GM21723 (cell line): ENCODE results near the gene EIF1.
"Not testable (repeated sequence)": the region's sequence is repeated elsewhere in the genome, so short reads cannot be mapped to it uniquely, and the experiment has no call there.

Source experiments
- ATAC-seq: cut with Tn5 transposase; IDR thresholded peaks from one replicate; pipeline ENCODE4 v1.9.1; 2021; ENCODE audit warnings: mild to moderate bottlenecking, moderate library complexity; ENCODE audit not compliant: unreplicated experiment

The EIF1 gene

GRCh38 chr17:41655611-41656111 lies 33.0 kb upstream of the EIF1 start:
- ATAC-seq: no peak

- no peak for ATAC-seq
These were observed 32.2 kb upstream of the EIF1 start for GRCh38 chr17:41656249-41657023.

GRCh38 chr17:41657176-41657754 lies 31.4 kb upstream of the EIF1 start:
- no peak for ATAC-seq

GRCh38 chr17:41657936-41658335 lies 30.7 kb upstream of the EIF1 start:
- no peak for ATAC-seq

- no peak for ATAC-seq
These were observed 29.8 kb upstream of the EIF1 start for GRCh38 chr17:41658846-41659245.

GRCh38 chr17:41659427-41660212 lies 29.1 kb upstream of the EIF1 start:
- ATAC-seq: no peak

- ATAC-seq: no peak
These were observed 28.4 kb upstream of the EIF1 start for GRCh38 chr17:41660221-41660711.

GRCh38 chr17:41663451-41664171 lies 25.1 kb upstream of the EIF1 start:
- ATAC-seq: no peak

GRCh38 chr17:41664172-41664457 lies 24.6 kb upstream of the EIF1 start:
- ATAC-seq: no peak

GRCh38 chr17:41664587-41665565 lies 23.8 kb upstream of the EIF1 start:
- ATAC-seq: no peak

GRCh38 chr17:41665566-41666236 lies 23.0 kb upstream of the EIF1 start:
- ATAC-seq: peak; percentile 64

- peak; percentile 40 for ATAC-seq
These were observed 22.4 kb upstream of the EIF1 start for GRCh38 chr17:41666237-41666641.

- no peak for ATAC-seq
These were observed 21.9 kb upstream of the EIF1 start for GRCh38 chr17:41666708-41667279.

GRCh38 chr17:41667280-41668041 lies 21.2 kb upstream of the EIF1 start:
- no peak for ATAC-seq

- ATAC-seq: no peak
These were observed 16.5 kb upstream of the EIF1 start for GRCh38 chr17:41672153-41672552.

- not testable (repeated sequence) for ATAC-seq
These were observed 13.3 kb upstream of the EIF1 start for GRCh38 chr17:41675157-41676057.

- ATAC-seq: no peak
These were observed 12.6 kb upstream of the EIF1 start for GRCh38 chr17:41676058-41676419.
